GM12872 (cell line): ENCODE results near the gene ZNF579.

Experiments used
- TF ChIP-seq, protein P1 (sequence below): IDR thresholded peaks from 3 replicates; pipeline ENCODE4 v1.5.1; 2011; ENCODE audit warnings: low read depth, mild to moderate bottlenecking, low read length, moderate library complexity; ENCODE audit not compliant: insufficient read depth

Gene ZNF579

DNA sequence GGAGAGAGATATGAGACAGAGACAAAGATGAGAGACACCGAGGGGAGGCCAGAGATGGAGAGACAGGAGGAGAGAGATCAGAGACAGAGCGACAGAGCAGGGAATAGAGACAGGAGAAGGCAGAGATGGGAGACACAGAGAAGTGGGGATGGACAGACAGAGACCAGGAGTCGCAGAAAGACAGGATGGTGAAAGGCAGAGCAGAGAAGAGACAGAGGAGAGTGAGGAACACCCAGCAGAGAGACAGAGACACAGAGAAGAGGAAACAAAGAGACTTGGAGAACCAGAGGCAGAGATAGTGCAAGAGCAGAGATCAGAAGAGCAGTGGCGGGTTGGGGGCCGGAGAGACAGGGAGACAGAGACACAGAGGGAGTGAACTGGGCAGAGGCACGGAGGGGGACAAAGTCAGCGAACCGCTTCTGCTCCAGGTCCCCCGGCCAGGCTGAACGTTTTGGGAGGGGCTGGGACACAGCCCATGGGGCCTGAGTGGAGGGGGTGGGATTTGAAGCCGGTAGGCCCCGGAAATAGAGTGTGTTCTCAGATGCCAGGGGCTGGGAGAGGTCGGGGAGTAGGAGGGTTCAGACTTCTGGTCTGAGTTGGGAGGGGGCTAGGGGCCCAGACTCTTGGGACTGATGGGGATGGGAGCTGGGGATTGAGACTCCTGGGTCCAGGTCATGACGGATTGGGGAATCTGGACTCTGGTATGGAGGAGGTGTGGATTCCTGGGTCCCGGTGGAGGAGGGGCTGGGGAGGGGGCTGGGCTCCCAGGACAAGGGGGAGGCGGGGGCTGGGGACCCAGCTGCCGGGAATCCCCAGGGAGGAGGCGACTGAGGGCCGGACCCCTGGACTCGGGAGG, 654 bp downstream of the ZNF579 start:
- TF ChIP-seq, protein P1, sequence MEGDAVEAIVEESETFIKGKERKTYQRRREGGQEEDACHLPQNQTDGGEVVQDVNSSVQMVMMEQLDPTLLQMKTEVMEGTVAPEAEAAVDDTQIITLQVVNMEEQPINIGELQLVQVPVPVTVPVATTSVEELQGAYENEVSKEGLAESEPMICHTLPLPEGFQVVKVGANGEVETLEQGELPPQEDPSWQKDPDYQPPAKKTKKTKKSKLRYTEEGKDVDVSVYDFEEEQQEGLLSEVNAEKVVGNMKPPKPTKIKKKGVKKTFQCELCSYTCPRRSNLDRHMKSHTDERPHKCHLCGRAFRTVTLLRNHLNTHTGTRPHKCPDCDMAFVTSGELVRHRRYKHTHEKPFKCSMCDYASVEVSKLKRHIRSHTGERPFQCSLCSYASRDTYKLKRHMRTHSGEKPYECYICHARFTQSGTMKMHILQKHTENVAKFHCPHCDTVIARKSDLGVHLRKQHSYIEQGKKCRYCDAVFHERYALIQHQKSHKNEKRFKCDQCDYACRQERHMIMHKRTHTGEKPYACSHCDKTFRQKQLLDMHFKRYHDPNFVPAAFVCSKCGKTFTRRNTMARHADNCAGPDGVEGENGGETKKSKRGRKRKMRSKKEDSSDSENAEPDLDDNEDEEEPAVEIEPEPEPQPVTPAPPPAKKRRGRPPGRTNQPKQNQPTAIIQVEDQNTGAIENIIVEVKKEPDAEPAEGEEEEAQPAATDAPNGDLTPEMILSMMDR = no peak

GRCh38 chr19:55578761-55579747, 1.6 kb downstream of the ZNF579 start:
- TF ChIP-seq, protein P1 = no peak

GRCh38 chr19:55578031-55578760, 2.5 kb downstream of the ZNF579 start:
- TF ChIP-seq, protein P1 = no peak

GRCh38 chr19:55576746-55577145, 3.9 kb downstream of the ZNF579 start:
- TF ChIP-seq, protein P1 = no peak

- TF ChIP-seq, protein P1 = no peak
Measured at GRCh38 chr19:55567708-55568328, 12.8 kb downstream of the ZNF579 start.

DNA sequence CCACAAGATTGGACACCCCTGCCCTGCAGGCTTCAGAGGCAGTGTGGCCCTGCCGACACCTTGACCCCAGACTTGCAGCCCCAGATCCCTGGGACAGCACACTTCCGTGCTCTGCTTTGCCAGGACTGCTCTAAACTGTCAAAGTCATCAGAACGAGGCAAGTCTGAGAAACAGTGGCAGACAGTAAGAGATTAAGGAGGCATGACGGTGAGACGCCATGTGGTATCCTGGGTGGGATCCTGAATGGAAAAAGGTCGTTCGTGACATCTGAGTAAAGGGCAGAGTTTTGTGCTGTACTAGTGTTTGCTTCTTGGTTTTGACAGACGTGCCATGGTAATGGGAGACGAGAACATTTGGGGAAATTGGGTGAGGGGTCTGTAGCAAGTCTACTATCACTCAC, 13.8 kb downstream of the ZNF579 start:
- TF ChIP-seq, protein P1 = no peak
